CD4-positive, alpha-beta T cell treated with Interleukin-12 subunit alpha and Interleukin-12 subunit beta, for 1 hour (primary cell): ENCODE data around the gene COL11A2.
"Not testable (repeated sequence)": the region's sequence is repeated elsewhere in the genome, so short reads cannot be mapped to it uniquely, and the experiment has no call there.

Source experiments
- DNase-seq: peaks from one replicate; pipeline ENCODE4 v3.0.0-alpha.2; 2020

The COL11A2 gene

DNA sequence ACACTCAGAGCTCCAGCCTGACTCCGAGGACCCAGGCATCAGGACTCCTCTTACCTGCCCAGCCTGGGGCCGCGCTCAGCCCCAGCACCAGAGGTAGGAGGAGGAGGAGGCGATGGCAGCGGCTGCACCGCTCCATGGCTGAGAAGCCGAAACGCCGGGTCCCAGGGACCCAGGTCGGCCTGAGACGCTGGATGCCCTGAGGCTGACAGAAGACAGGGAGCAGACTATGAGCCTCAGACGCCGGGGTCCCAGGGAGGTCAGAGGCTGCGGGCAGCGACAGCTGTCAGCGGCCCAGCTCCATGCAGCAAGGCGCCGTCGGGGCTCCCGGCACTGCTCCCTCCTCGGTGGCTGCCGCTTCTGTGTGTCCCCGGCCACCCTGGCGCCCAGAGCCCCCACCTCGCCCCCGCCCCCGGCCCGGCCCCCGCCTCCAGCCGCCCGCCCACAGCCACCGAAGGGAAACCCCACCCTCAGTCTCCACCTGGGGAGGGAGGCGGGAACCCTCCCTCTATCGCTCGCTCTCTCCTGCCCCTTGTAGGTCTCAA lies at the start of gene COL11A2:
COL11A2 (minus strand) TSS at position 363 of the 542 bp plus-strand sequence; CDS start at position 136, 227 bp downstream.
- DNase-seq = peak; percentile 46

- peak; percentile 1 for DNase-seq
These were observed 49.7 kb upstream of the COL11A2 start for GRCh38 chr6:33241968-33242367.

- DNase-seq = no peak
These were observed 45.5 kb upstream of the COL11A2 start for GRCh38 chr6:33237741-33238140.

GRCh38 chr6:33236852-33237251 lies 44.6 kb upstream of the COL11A2 start:
- DNase-seq = no peak

GRCh38 chr6:33236328-33236727 lies 44.1 kb upstream of the COL11A2 start:
- DNase-seq = no peak

GRCh38 chr6:33235221-33235634 lies 43.0 kb upstream of the COL11A2 start:
- no peak for DNase-seq

GRCh38 chr6:33226503-33227120 lies 34.3 kb upstream of the COL11A2 start:
- DNase-seq = not testable (repeated sequence)

GRCh38 chr6:33217681-33218080 lies 25.4 kb upstream of the COL11A2 start:
- no peak for DNase-seq

DNA sequence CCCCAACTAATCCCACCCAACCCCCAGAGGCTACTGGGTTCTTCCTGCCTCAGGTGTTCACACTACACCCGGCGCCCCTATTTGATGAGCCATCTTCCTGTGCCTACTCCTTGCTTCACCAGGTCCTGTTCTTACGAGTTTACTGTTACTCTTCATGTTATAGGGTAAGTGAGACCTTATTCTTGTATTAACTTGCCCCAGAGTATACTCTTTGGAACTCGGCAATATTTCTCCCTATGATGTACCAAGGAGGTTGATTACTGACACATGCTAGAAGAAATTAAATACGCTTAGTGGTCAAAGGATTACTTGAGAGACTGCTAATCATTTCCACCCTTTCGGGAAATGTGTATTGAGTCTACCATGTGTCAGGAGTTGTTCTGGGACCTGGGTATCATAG lies 25.0 kb upstream of the COL11A2 start:
- DNase-seq = no peak

- no peak for DNase-seq
These were observed 23.9 kb upstream of the COL11A2 start for GRCh38 chr6:33216117-33216649.

GRCh38 chr6:33215271-33216116 lies 23.2 kb upstream of the COL11A2 start:
- DNase-seq = no peak

DNA sequence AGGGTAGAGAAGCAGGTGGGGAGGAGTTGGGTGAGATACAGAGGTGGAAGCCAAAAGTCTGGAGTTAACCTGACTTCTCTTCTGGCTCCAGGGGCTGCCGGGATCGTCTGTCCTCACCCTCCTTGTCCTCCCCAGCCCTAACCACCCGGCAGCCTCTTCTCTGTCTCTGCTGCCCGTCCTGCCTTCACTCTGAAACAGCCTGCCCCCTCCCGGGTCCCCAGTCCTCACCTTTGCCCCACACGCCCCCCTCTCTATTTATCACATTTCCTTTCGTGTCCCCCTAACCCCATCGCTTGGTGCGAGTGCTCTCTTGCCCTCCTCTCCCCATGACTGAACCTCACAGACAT lies 21.7 kb upstream of the COL11A2 start:
- DNase-seq = no peak

- peak; percentile 26 for DNase-seq
These were observed 21.1 kb upstream of the COL11A2 start for GRCh38 chr6:33213166-33213988.

DNA sequence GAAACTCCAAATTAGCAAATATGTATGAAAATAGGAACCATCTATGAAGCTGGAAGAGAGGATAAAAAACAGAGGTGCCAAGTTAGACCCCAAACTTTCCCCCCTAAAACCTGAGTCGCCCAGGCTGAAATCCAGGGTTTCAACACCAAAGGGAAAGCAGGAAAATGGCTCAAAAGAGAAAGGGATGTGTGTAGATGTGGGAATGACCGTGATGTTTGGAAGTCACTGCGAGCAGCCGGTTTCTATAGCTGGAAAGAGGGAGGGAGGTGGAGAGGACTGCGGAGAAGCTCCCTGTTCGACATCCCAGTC lies 20.5 kb upstream of the COL11A2 start:
- no peak for DNase-seq

- no peak for DNase-seq
These were observed 19.6 kb upstream of the COL11A2 start for GRCh38 chr6:33211666-33212422.

DNA sequence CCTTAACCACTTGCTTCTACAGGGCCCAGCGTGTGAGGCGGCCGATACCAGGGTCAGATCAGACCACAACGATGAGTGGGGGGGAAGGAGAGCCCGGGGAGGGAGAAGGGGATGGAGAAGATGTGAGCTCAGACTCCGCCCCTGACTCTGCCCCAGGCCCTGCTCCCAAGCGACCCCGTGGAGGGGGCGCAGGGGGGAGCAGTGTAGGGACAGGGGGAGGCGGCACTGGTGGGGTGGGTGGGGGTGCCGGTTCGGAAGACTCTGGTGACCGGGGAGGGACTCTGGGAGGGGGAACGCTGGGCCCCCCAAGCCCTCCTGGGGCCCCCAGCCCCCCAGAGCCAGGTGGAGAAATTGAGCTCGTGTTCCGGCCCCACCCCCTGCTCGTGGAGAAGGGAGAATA lies 18.9 kb upstream of the COL11A2 start:
- DNase-seq = no peak

DNA sequence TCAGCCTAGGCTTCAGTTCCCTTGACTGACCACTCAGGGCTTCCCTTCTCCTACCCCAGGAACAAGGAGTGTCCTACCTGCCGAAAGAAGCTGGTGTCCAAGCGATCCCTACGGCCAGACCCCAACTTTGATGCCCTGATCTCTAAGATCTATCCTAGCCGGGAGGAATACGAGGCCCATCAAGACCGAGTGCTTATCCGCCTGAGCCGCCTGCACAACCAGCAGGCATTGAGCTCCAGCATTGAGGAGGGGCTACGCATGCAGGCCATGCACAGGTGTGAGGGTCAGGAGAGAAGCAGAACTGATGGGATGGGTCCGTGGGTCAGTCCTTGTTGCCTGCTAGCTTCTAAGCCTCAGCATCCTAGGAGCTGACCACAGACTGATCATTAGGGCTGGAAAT lies 17.6 kb upstream of the COL11A2 start:
- DNase-seq = no peak

GRCh38 chr6:33208091-33208967 lies 16.1 kb upstream of the COL11A2 start, which contains the start of gene RING1:
TSS of gene RING1 (plus strand) at chr6:33208500. CDS start at chr6:33208823, 323 bp downstream.
- peak; percentile 89 for DNase-seq

GRCh38 chr6:33207552-33208090 lies 15.4 kb upstream of the COL11A2 start:
- peak; percentile 32 for DNase-seq

GRCh38 chr6:33206864-33207551 lies 14.7 kb upstream of the COL11A2 start:
- no peak for DNase-seq
